ENCODE data around the gene HINT3.
"Not testable (repeated sequence)": the region's sequence is repeated elsewhere in the genome, so short reads cannot be mapped to it uniquely, and the experiment has no call there.

HINT3 gene

GRCh38 chr6:125956506-125957390 is at the start of gene HINT3:
Gene HINT3 (plus strand): TSS chr6:125956770. CDS start chr6:125956978, 208 bp downstream.
- DNase-seq = peak; percentile 95

- no peak for DNase-seq
These were observed 46.0 kb upstream of the HINT3 start for GRCh38 chr6:125910527-125910926.

- not testable (repeated sequence) for DNase-seq
These were observed 45.5 kb upstream of the HINT3 start for GRCh38 chr6:125911051-125911451.

- not testable (repeated sequence) for DNase-seq
These were observed 44.1 kb upstream of the HINT3 start for GRCh38 chr6:125912430-125912829.

- DNase-seq = no peak
These were observed 43.4 kb upstream of the HINT3 start for GRCh38 chr6:125913145-125913544.

- DNase-seq = no peak
These were observed 42.7 kb upstream of the HINT3 start for GRCh38 chr6:125913864-125914351.

GRCh38 chr6:125918230-125918629 is 38.3 kb upstream of the HINT3 start:
- DNase-seq = no peak

GRCh38 chr6:125918681-125919566 is 37.6 kb upstream of the HINT3 start:
- DNase-seq = peak; percentile 22

- no peak for DNase-seq
These were observed 37.0 kb upstream of the HINT3 start for GRCh38 chr6:125919618-125920017.

GRCh38 chr6:125922322-125922860 is 34.2 kb upstream of the HINT3 start:
- DNase-seq = no peak

- DNase-seq = no peak
These were observed 33.1 kb upstream of the HINT3 start for GRCh38 chr6:125923366-125923877.

GRCh38 chr6:125924169-125924568 is 32.4 kb upstream of the HINT3 start:
- DNase-seq = no peak

- no peak for DNase-seq
These were observed 31.7 kb upstream of the HINT3 start for GRCh38 chr6:125924697-125925358.

- DNase-seq = no peak
These were observed 29.9 kb upstream of the HINT3 start for GRCh38 chr6:125926711-125927110.

- no peak for DNase-seq
These were observed 28.8 kb upstream of the HINT3 start for GRCh38 chr6:125927761-125928160.

GRCh38 chr6:125930765-125931418 is 25.7 kb upstream of the HINT3 start:
- no peak for DNase-seq

- DNase-seq = no peak
These were observed 24.7 kb upstream of the HINT3 start for GRCh38 chr6:125931733-125932450.

- no peak for DNase-seq
These were observed 24.1 kb upstream of the HINT3 start for GRCh38 chr6:125932451-125932795.

- not testable (repeated sequence) for DNase-seq
These were observed 21.1 kb upstream of the HINT3 start for GRCh38 chr6:125935520-125935919.

- no peak for DNase-seq
These were observed 17.5 kb upstream of the HINT3 start for GRCh38 chr6:125939026-125939425.

GRCh38 chr6:125939791-125940190 is 16.8 kb upstream of the HINT3 start:
- DNase-seq = no peak

Data from NK-92 treated with Interleukin-12 subunit alpha and Interleukin-12 subunit beta, amount 100 ng/mL, for 24 hours (cell line).